ENCODE results near the gene FFAR4.

- TF ChIP-seq CTCF (IDR thresholded peaks at IDR 0.05) (no peak), POLR2AphosphoS5 (IDR thresholded peaks at IDR 0.05) (no peak), POLR2A (IDR thresholded peaks at IDR 0.05) (no peak)
Measured at GRCh38 chr10:93579985-93580711, 13.7 kb downstream of the FFAR4 start.
